Caco-2 (cell line): ENCODE results near the gene TNFSF4. TPM values are rescaled to one million over a fixed set of nuclear protein-coding genes. Genes with fewer than 3 reads are reported as not detected.

Experiments used
- BruUV-seq: library from RNA; stranded (reverse); fragments of 400-500 nt; replicated peaks from 2 replicates; lab custom pipeline; 2021; lab: Mats Ljungman, UMichigan
- CTCF ChIA-PET: fragments of 300-600 bp; sonication (Branson Sonifier 250); formaldehyde crosslinking; loops from one replicate; lab custom pipeline; 2022; ENCODE audit warnings: antibody characterized with exemption; lab: Charles Lee
- POLR2A ChIA-PET: fragments of 300-600 bp; sonication (Branson Sonifier 250); formaldehyde crosslinking; loops from one replicate; lab custom pipeline; 2022; ENCODE audit warnings: antibody characterized with exemption; lab: Charles Lee
- DNase-seq, 2 experiments: peaks; one replicate each; pipeline versions ENCODE4 v3.0.0 to v3.0.0-alpha.2; 2020 to 2022
- H3K27me3 ChIP-seq: replicated peaks from 2 replicates; pipeline ENCODE4 v1.6.0; 2011; ENCODE audit warnings: low read length; ENCODE audit not compliant: control insufficient read depth, insufficient read depth
- H3K36me3 ChIP-seq: 2 replicates; pipeline ENCODE4 v1.5.1; 2011; ENCODE audit warnings: low read length; ENCODE audit not compliant: control insufficient read depth, insufficient read depth
- H3K4me1 ChIP-seq: fragments of 250-450 bp; sonication (Bioruptor Pico); 2 replicates; pipeline ENCODE4 v1.5.1; 2020; ENCODE audit warnings: mild to moderate bottlenecking
- H3K4me3 ChIP-seq: 2 replicates; pipeline ENCODE4 v1.5.1; 2011; ENCODE audit warnings: low read depth, mild to moderate bottlenecking, control low read depth, low read length
- H3K9me3 ChIP-seq: fragments of 250-450 bp; sonication (Bioruptor Pico); 2 replicates; pipeline ENCODE4 v1.5.1; 2020; ENCODE audit warnings: mild to moderate bottlenecking, moderate library complexity
- H3K27ac Mint-ChIP-seq: one replicate; pipeline ENCODE4 v1.8.0; 2022; ENCODE audit warnings: mixed read lengths; ENCODE audit not compliant: unreplicated experiment
- H3K27me3 Mint-ChIP-seq: one replicate; pipeline ENCODE4 v1.8.0; 2022; ENCODE audit warnings: mixed read lengths; ENCODE audit not compliant: insufficient read depth, unreplicated experiment
- H3K36me3 Mint-ChIP-seq: one replicate; pipeline ENCODE4 v1.8.0; 2022; ENCODE audit warnings: mild to moderate bottlenecking, mixed read lengths; ENCODE audit not compliant: insufficient read depth, unreplicated experiment
- H3K4me1 Mint-ChIP-seq: one replicate; pipeline ENCODE4 v1.8.0; 2022; ENCODE audit warnings: low read depth, mixed read lengths; ENCODE audit not compliant: unreplicated experiment
- H3K4me3 Mint-ChIP-seq: one replicate; pipeline ENCODE4 v1.8.0; 2022; ENCODE audit warnings: mild to moderate bottlenecking, moderate library complexity, mixed read lengths; ENCODE audit not compliant: unreplicated experiment
- H3K9me3 Mint-ChIP-seq: one replicate; pipeline ENCODE4 v1.8.0; 2022; ENCODE audit warnings: mixed read lengths; ENCODE audit not compliant: unreplicated experiment
- intact Hi-C: fragments of 100-400 bp; cut with micrococcal nuclease; formaldehyde crosslinking; loops from one replicate; pipeline ENCODE4 v1.10.0; 2022; ENCODE audit not compliant: unreplicated experiment
- total RNA-seq: library from RNA; stranded (reverse); gene quantifications from 2 replicates; pipeline ENCODE4 v1.2.3, GENCODE V29; 2022
- TF ChIP-seq, protein P1 (sequence below), 2 experiments: fragments of 200-600 bp in 1 of 2; IDR thresholded peaks; 1 replicate in 1 of 2; 2 replicates in 1 of 2; pipeline versions ENCODE4 v1.5.1 to v1.8.0; 2011 to 2022; ENCODE audit warnings: antibody characterized with exemption in 1 of 2, control low read depth in 1 of 2, inconsistent platforms in 1 of 2, low read depth in 1 of 2, low read length in 1 of 2, mild to moderate bottlenecking in 1 of 2, moderate library complexity in 1 of 2; ENCODE audit not compliant: insufficient read depth in 1 of 2, severe bottlenecking in 1 of 2, unreplicated experiment in 1 of 2

Gene TNFSF4
- total RNA-seq, 1 experiment from 2014 or later, result 1.3 TPM

DNA sequence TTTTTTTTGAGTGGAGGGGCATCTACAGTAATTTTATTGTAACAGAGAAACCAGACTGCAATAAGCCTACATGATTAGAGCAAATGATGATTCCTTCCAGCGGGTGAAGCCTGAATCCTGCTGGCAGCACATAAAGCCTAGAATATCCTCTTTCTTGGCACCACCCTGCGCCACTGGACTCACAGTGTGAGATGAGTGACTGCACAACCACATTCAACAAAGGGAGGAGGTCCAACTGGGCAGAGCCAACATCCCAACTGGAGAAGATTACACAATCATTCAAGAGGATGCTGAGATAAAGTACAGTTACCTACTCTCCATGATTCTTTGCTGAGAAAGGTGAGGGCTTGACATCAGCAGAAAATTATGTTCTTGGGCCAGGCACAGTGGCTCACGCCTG lies 67.4 kb downstream of the TNFSF4 start:
- BruUV-seq, result no TSS peak

DNA sequence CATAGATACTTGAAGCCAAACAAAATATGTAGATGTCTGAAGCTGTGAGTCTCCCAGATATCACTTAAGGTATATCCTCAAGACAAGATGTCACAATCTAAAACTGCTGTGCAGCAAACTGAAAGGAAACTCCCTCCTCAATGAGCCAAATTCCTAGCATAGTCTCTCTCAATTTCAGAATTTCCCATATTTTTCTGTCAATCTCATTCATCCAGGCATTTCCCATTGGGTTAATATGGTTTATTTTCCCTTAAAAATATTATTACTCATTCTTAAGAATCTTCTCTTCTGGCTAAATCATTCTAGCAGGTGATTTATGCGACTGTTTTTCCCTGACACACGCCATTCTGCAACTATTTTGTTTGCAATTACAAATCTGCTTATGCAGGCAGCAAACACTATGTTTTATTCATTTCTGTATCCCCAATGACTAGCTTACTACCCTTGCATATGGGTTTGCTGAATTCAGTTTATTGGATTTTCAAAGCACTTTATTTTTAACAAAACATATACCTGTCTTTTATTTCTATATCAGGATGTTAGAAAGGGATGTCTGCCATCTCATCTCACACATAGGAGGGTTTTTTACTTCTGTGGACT lies 69.9 kb downstream of the TNFSF4 start:
- Mint-ChIP-seq H3K4me3 (no peak overlapping the region), H3K4me1 (peaks cover 4% of the 10 kb centered on the region), H3K27me3 (no peaks in the 10 kb centered on the region), H3K36me3 (peaks cover under 1% of the 10 kb centered on the region), H3K9me3 (no peaks in the 10 kb centered on the region), H3K27ac (no peak overlapping the region)
- TF ChIP-seq, protein P1, sequence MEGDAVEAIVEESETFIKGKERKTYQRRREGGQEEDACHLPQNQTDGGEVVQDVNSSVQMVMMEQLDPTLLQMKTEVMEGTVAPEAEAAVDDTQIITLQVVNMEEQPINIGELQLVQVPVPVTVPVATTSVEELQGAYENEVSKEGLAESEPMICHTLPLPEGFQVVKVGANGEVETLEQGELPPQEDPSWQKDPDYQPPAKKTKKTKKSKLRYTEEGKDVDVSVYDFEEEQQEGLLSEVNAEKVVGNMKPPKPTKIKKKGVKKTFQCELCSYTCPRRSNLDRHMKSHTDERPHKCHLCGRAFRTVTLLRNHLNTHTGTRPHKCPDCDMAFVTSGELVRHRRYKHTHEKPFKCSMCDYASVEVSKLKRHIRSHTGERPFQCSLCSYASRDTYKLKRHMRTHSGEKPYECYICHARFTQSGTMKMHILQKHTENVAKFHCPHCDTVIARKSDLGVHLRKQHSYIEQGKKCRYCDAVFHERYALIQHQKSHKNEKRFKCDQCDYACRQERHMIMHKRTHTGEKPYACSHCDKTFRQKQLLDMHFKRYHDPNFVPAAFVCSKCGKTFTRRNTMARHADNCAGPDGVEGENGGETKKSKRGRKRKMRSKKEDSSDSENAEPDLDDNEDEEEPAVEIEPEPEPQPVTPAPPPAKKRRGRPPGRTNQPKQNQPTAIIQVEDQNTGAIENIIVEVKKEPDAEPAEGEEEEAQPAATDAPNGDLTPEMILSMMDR (IDR thresholded peaks at IDR 0.05; ENCODE audit: insufficient read depth in 1 of 2, low read depth in 1 of 2, low read length in 1 of 2, severe bottlenecking in 1 of 2, unreplicated experiment in 1 of 2), result no peak
- CTCF ChIA-PET, result no interaction called here
- Histone ChIP-seq H3K4me3 (no peak overlapping the region), H3K4me1 (peaks cover 11% of the 10 kb centered on the region; the same call in 1 of the 2 replicates), H3K36me3 (no peaks in the 10 kb centered on the region), H3K9me3 (no peaks in the 10 kb centered on the region), H3K27me3 (no peaks in the 10 kb centered on the region)
- POLR2A ChIA-PET, result no interaction called here
- DNase-seq, result no peak
- no TSS peak for BruUV-seq
- intact Hi-C loops, result no loop called here

More for the DNA sequence above, 67.4 kb downstream of the TNFSF4 start:
- Mint-ChIP-seq H3K4me1 (no peaks in the 10 kb centered on the region), H3K4me3 (no peak overlapping the region), H3K36me3 (no peaks in the 10 kb centered on the region), H3K27ac (no peak overlapping the region), H3K9me3 (peaks cover 4% of the 10 kb centered on the region), H3K27me3 (no peaks in the 10 kb centered on the region)
- POLR2A ChIA-PET, result no interaction called here
- intact Hi-C loops, result no loop called here
- H3K36me3 ChIP-seq, result no peaks in the 10 kb centered on the region
- H3K9me3 ChIP-seq, result no peaks in the 10 kb centered on the region
- H3K4me3 ChIP-seq, result no peak overlapping the region
- H3K4me1 ChIP-seq, result peaks cover 5% of the 10 kb centered on the region; the same call in 1 of the 2 replicates
- TF ChIP-seq, protein P1 (IDR thresholded peaks at IDR 0.05; ENCODE audit: insufficient read depth in 1 of 2, low read depth in 1 of 2, low read length in 1 of 2, severe bottlenecking in 1 of 2, unreplicated experiment in 1 of 2), result no peak
- DNase-seq, result no peak
- no peaks in the 10 kb centered on the region for H3K27me3 ChIP-seq
- CTCF ChIA-PET, result no interaction called here

DNA sequence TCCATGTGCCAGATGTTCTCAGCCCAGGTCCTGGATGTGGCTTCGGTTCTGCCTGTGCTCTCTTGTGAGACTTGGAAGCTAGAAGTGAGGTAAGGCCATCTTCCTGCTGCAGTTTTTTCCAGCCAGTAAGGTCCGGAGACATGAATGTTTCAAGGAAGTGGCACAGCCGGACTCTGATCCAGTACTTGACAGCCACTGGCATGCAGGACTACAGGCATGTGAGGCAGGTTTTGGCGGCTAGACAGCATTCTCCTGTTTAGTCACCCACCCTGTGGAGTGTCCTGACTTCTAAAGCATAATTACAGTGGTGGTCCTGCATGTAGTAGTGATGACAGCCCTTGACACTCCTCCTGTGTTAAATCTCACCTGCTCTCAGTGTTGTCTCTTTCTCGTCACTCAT lies 72.3 kb downstream of the TNFSF4 start:
- H3K36me3 ChIP-seq, result no peaks in the 10 kb centered on the region
- POLR2A ChIA-PET, result no interaction called here
- no TSS peak for BruUV-seq

More for the DNA sequence above, 72.3 kb downstream of the TNFSF4 start:
- Mint-ChIP-seq H3K27me3 (no peaks in the 10 kb centered on the region), H3K27ac (no peak overlapping the region), H3K4me3 (no peak overlapping the region), H3K9me3 (peaks cover 8% of the 10 kb centered on the region), H3K36me3 (peaks cover 5% of the 10 kb centered on the region), H3K4me1 (peaks cover 4% of the 10 kb centered on the region)
- no peaks in the 10 kb centered on the region for H3K9me3 ChIP-seq
- TF ChIP-seq, protein P1 (IDR thresholded peaks at IDR 0.05; ENCODE audit: insufficient read depth in 1 of 2, low read depth in 1 of 2, low read length in 1 of 2, severe bottlenecking in 1 of 2, unreplicated experiment in 1 of 2), result no peak
- DNase-seq, result no peak
- H3K4me1 ChIP-seq, result peaks cover 11% of the 10 kb centered on the region; the same call in 1 of the 2 replicates
- intact Hi-C loops, result no loop called here
- CTCF ChIA-PET, result no interaction called here
- no peaks in the 10 kb centered on the region for H3K27me3 ChIP-seq
- no peak overlapping the region for H3K4me3 ChIP-seq
